ENCODE data around the gene RAB3IL1. TPM values are rescaled to one million over a fixed set of nuclear protein-coding genes. Genes with fewer than 3 reads are reported as not detected.

The RAB3IL1 gene
- total and polyA plus RNA-seq, 2 of the 13 experiments (the other 11 are each of a cell fraction or from before 2014, with no cell fraction given), result 1.2 to 2.0 TPM

DNA sequence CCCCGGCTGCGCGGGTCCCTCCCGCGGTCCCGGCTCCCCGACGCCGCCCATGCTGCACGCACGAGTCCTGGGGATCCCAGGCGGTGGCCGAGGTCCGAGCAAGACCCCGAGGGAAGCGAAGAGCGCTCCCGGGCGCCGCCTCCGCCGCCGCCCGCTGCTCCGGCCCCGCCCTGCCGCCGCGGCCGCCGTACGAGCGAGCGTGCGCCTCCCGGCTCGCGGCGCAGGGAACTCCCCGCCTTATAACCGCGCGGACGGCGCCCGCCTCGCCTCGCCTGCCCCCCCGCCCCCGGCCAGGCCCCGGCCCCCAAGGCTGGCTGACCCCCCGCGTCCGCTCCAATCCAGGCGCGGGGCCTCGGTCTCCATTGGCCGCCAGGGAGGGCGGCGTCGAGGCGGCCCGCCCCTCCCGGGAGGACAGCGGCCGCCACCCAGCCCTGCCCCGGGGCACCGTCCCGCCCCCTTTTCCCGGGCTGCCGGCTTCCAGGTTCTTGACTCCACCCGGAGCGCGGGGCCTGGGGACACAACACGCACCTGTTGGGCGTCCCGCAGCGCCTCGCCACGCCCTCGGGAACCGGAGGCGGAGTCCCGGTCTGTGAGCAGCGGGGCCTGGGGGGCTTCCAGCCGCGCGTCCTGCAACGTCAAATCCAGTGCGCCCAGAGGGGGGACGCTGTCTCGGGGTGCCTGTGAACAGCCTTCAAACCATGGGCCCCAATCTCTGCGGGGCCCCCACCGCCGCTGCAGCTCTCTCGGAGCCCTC, 25.9 kb downstream of the RAB3IL1 start, which contains the start of gene FADS3:
FADS3 (minus strand) TSS at position 215 of the 754 bp plus-strand sequence; CDS start at position 51, 164 bp downstream.
- CTCF ChIA-PET (ENCODE audit: low intra/inter-chr PET ratio, low total read pairs), result interaction anchor here (1.2 kb wide), 1 partner anchor 95 kb away, joined by 4 read pairs; no protein-coding TSS in a partner anchor
- intact Hi-C loops (cut with micrococcal nuclease; ENCODE audit: unreplicated experiment) (no loop called here), in situ Hi-C loops (cut with HindIII; ENCODE audit: extremely low pct_ligation_motif_present, low pct_unique_long_range_greater_than_20kb) (no loop called here)
- TF ChIP-seq SALL1 (CRISPR knock-in tag; IDR thresholded peaks at IDR 0.05), result 0 out of 2 replicates have a peak, but pooled peaks have one; percentile 24
- peak; percentile 34; the same call in 1 of the 2 replicates for TF ChIP-seq ZNF777 (CRISPR knock-in tag; IDR thresholded peaks at IDR 0.05)
- TF ChIP-seq HNRNPLL (IDR thresholded peaks at IDR 0.05; ENCODE audit: low read depth, low read length, poor library complexity, severe bottlenecking), result peak; percentile 68
- peak; percentile 19; the same call in 1 of the 2 replicates for TF ChIP-seq ARNT2 (CRISPR knock-in tag; IDR thresholded peaks at IDR 0.05; ENCODE audit: low read depth)
- TF ChIP-seq ZNF282 (IDR thresholded peaks at IDR 0.05; ENCODE audit: partially characterized antibody), result no peak
- TF ChIP-seq ZBTB7B (CRISPR knock-in tag; IDR thresholded peaks at IDR 0.05), result 0 out of 2 replicates have a peak, but pooled peaks have one; percentile 38
- 0 out of 2 replicates have a peak, but pooled peaks have one; percentile 51 for TF ChIP-seq ZSCAN21 (CRISPR knock-in tag; IDR thresholded peaks at IDR 0.05; ENCODE audit: borderline replicate concordance)
- TF ChIP-seq ARHGAP35 (CRISPR knock-in tag; IDR thresholded peaks at IDR 0.05; ENCODE audit: borderline replicate concordance), result 0 out of 2 replicates have a peak, but pooled peaks have one; percentile 30
- TF ChIP-seq, protein P1, sequence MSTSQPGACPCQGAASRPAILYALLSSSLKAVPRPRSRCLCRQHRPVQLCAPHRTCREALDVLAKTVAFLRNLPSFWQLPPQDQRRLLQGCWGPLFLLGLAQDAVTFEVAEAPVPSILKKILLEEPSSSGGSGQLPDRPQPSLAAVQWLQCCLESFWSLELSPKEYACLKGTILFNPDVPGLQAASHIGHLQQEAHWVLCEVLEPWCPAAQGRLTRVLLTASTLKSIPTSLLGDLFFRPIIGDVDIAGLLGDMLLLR (CRISPR knock-in tag; IDR thresholded peaks at IDR 0.05), result no peak
- TF ChIP-seq, protein P2, sequence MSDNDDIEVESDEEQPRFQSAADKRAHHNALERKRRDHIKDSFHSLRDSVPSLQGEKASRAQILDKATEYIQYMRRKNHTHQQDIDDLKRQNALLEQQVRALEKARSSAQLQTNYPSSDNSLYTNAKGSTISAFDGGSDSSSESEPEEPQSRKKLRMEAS (IDR thresholded peaks at IDR 0.05), result peak; percentile 55; the same call in 1 of the 2 replicates
- TF ChIP-seq, protein P3, sequence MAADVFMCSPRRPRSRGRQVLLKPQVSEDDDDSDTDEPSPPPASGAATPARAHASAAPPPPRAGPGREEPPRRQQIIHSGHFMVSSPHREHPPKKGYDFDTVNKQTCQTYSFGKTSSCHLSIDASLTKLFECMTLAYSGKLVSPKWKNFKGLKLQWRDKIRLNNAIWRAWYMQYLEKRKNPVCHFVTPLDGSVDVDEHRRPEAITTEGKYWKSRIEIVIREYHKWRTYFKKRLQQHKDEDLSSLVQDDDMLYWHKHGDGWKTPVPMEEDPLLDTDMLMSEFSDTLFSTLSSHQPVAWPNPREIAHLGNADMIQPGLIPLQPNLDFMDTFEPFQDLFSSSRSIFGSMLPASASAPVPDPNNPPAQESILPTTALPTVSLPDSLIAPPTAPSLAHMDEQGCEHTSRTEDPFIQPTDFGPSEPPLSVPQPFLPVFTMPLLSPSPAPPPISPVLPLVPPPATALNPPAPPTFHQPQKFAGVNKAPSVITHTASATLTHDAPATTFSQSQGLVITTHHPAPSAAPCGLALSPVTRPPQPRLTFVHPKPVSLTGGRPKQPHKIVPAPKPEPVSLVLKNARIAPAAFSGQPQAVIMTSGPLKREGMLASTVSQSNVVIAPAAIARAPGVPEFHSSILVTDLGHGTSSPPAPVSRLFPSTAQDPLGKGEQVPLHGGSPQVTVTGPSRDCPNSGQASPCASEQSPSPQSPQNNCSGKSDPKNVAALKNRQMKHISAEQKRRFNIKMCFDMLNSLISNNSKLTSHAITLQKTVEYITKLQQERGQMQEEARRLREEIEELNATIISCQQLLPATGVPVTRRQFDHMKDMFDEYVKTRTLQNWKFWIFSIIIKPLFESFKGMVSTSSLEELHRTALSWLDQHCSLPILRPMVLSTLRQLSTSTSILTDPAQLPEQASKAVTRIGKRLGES (CRISPR knock-in tag; IDR thresholded peaks at IDR 0.05; ENCODE audit: borderline replicate concordance), result no peak
- TF ChIP-seq EEA1 (CRISPR knock-in tag; IDR thresholded peaks at IDR 0.05; ENCODE audit: borderline replicate concordance), result no peak
- TF ChIP-seq SMAD9 (CRISPR knock-in tag; IDR thresholded peaks at IDR 0.05), result 0 out of 2 replicates have a peak, but pooled peaks have one; percentile 35
- TF ChIP-seq ZFY (CRISPR knock-in tag; IDR thresholded peaks at IDR 0.05), result peak; percentile 23; the same call in 1 of the 2 replicates
- TF ChIP-seq NFYB (CRISPR knock-in tag; IDR thresholded peaks at IDR 0.05), result peak; percentile 42
- TF ChIP-seq, protein P4, sequence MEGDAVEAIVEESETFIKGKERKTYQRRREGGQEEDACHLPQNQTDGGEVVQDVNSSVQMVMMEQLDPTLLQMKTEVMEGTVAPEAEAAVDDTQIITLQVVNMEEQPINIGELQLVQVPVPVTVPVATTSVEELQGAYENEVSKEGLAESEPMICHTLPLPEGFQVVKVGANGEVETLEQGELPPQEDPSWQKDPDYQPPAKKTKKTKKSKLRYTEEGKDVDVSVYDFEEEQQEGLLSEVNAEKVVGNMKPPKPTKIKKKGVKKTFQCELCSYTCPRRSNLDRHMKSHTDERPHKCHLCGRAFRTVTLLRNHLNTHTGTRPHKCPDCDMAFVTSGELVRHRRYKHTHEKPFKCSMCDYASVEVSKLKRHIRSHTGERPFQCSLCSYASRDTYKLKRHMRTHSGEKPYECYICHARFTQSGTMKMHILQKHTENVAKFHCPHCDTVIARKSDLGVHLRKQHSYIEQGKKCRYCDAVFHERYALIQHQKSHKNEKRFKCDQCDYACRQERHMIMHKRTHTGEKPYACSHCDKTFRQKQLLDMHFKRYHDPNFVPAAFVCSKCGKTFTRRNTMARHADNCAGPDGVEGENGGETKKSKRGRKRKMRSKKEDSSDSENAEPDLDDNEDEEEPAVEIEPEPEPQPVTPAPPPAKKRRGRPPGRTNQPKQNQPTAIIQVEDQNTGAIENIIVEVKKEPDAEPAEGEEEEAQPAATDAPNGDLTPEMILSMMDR (CRISPR knock-in tag; IDR thresholded peaks at IDR 0.05), result 0 out of 2 replicates have a peak, but pooled peaks have one; percentile 18
- TF ChIP-seq AHR (CRISPR knock-in tag; IDR thresholded peaks at IDR 0.05), result no peak

More for the DNA sequence above, 25.9 kb downstream of the RAB3IL1 start, which contains the start of gene FADS3:
- POLR2A ChIA-PET, result interaction anchor here (1.5 to 2.0 kb wide), 2 partner anchors 13 to 21 kb away, joined by 4 to 5 read pairs; no protein-coding TSS in a partner anchor
- peak; percentile 77 for DNase-seq (ENCODE audit: low spot score)
- no peak for FAIRE-seq
- no peaks in the 10 kb centered on the region for H3K27me3 ChIP-seq (ENCODE audit: control insufficient read depth in 1 of 2, insufficient read depth in 2 of 2, low read length in 2 of 2)
- no peaks in the 10 kb centered on the region for H3K79me2 ChIP-seq (ENCODE audit: insufficient read depth, low read length)
- no peaks in the 10 kb centered on the region for H3K36me3 ChIP-seq (replicated peaks in 1 of 2; ENCODE audit: control insufficient read depth in 1 of 2, insufficient read depth in 2 of 2, low read length in 2 of 2)
- peak within 1 kb of the TSS; percentile 100 for H3K4me2 ChIP-seq (ENCODE audit: low read depth, low read length)
- no peaks in the 10 kb centered on the region for H3K9me3 ChIP-seq (ENCODE audit: low read length)
- peak; percentile 86 for ATAC-seq
- WGBS (ENCODE audit: low lambda C conversion rate), result 1% methylated on average over 13 of the region's 96 CpGs
- H3K27ac ChIP-seq (ENCODE audit: extremely low read length, insufficient read depth, low read length), result no peak within 1 kb of the TSS
- peak within 1 kb of the TSS; percentile 60 to 86 (median 68) for H3K4me3 ChIP-seq (replicated peaks in 1 of 3; ENCODE audit: insufficient read depth in 1 of 3, low read depth in 2 of 3, low read length in 3 of 3)
- BruUV-seq (replicated peaks), result no TSS peak
- peak within 1 kb of the TSS; percentile 72 for H3K9ac ChIP-seq (ENCODE audit: insufficient read depth, low read depth, low read length)
- H3K4me1 ChIP-seq (ENCODE audit: insufficient read depth, low read length), result peaks cover 14% of the 10 kb centered on the region
- no peaks in the 10 kb centered on the region for H4K20me1 ChIP-seq (ENCODE audit: insufficient read depth, low read length)
- no peak within 1 kb of the TSS for H2AFZ ChIP-seq (ENCODE audit: low read length)
